ENCODE data around the gene ZBTB48. TPM values are rescaled to one million over a fixed set of nuclear protein-coding genes. Genes with fewer than 3 reads are reported as not detected.
"Not testable (repeated sequence)": the region's sequence is repeated elsewhere in the genome, so short reads cannot be mapped to it uniquely, and the experiment has no call there.

The ZBTB48 gene
- total RNA-seq, 2 donors from 2014 or later = 28.2 to 31.0 TPM

- Mint-ChIP-seq H3K4me3 (no peak overlapping the region), H3K27ac (peak overlapping the region; percentile 58), H3K4me1 (no peaks in the 10 kb centered on the region), H3K9me3 (no peaks in the 10 kb centered on the region), H3K36me3 (ENCODE audit: low read depth) (peaks cover 68% of the 10 kb centered on the region), H3K27me3 (ENCODE audit: insufficient read depth) (no peaks in the 10 kb centered on the region)
- peak; percentile 70 for TF ChIP-seq CTCF (conservative IDR thresholded peaks at IDR 0.05)
- H3K27me3 ChIP-seq (ENCODE audit: control insufficient read depth, insufficient read depth, low read length, poor library complexity, severe bottlenecking) = no peaks in the 10 kb centered on the region
- H3K4me3 ChIP-seq (ENCODE audit: low read length) = no peak overlapping the region
- H3K9me3 ChIP-seq (ENCODE audit: control insufficient read depth, low read length) = no peaks in the 10 kb centered on the region
- DNase-seq = peak; percentile 89
- no peak overlapping the region for H3K27ac ChIP-seq (ENCODE audit: low read depth, low read length)
- H3K9ac ChIP-seq (ENCODE audit: extremely low read depth, low read length, poor library complexity, severe bottlenecking) = no peak overlapping the region
- 89 to 94% methylated on average over 18 to 29 of the region's 29 CpGs for WGBS, 2 experiments (ENCODE audit: insufficient coverage in 1 of 2, insufficient read length in 1 of 2)
- no peaks in the 10 kb centered on the region for H3K4me1 ChIP-seq (ENCODE audit: control insufficient read depth, insufficient read depth, low read length)
- H3K36me3 ChIP-seq (ENCODE audit: control insufficient read depth, insufficient read depth, low read length) = peaks cover 61% of the 10 kb centered on the region
Observed at GRCh38 chr1:6634371-6635052, 54.7 kb downstream of the ZBTB48 start.

- H3K27ac ChIP-seq (ENCODE audit: low read depth, low read length) = no peak overlapping the region
- no peak overlapping the region for H3K9ac ChIP-seq (ENCODE audit: extremely low read depth, low read length, poor library complexity, severe bottlenecking)
- no peak overlapping the region for H3K4me3 ChIP-seq (ENCODE audit: low read length)
- Mint-ChIP-seq H3K4me1 (no peaks in the 10 kb centered on the region), H3K27ac (no peak overlapping the region), H3K4me3 (no peak overlapping the region), H3K36me3 (ENCODE audit: low read depth) (peaks cover 68% of the 10 kb centered on the region), H3K27me3 (ENCODE audit: insufficient read depth) (no peaks in the 10 kb centered on the region), H3K9me3 (no peaks in the 10 kb centered on the region)
- H3K9me3 ChIP-seq (ENCODE audit: control insufficient read depth, low read length) = no peaks in the 10 kb centered on the region
- 94 to 95% methylated on average over 10 to 20 of the region's 20 CpGs for WGBS, 2 experiments (ENCODE audit: insufficient coverage in 1 of 2, insufficient read length in 1 of 2)
- no peak for DNase-seq
- H3K36me3 ChIP-seq (ENCODE audit: control insufficient read depth, insufficient read depth, low read length) = peaks cover 62% of the 10 kb centered on the region
- no peaks in the 10 kb centered on the region for H3K27me3 ChIP-seq (ENCODE audit: control insufficient read depth, insufficient read depth, low read length, poor library complexity, severe bottlenecking)
- TF ChIP-seq CTCF (conservative IDR thresholded peaks at IDR 0.05) = no peak
- no peaks in the 10 kb centered on the region for H3K4me1 ChIP-seq (ENCODE audit: control insufficient read depth, insufficient read depth, low read length)
Observed at GRCh38 chr1:6635161-6635909, 55.5 kb downstream of the ZBTB48 start.

- H3K36me3 Mint-ChIP-seq (ENCODE audit: low read depth) = peaks cover 73% of the 10 kb centered on the region
- 92 to 98% methylated on average over 14 to 16 of the region's 16 CpGs for WGBS, 2 experiments (ENCODE audit: insufficient coverage in 1 of 2, insufficient read length in 1 of 2)
- H3K27ac Mint-ChIP-seq = peak overlapping the region; percentile 39
Observed at GRCh38 chr1:6635910-6636760, 56.3 kb downstream of the ZBTB48 start.

GRCh38 chr1:6636778-6637177 is 57.0 kb downstream of the ZBTB48 start:
- 91 to 96% methylated on average over 5 to 6 of the region's 6 CpGs for WGBS, 2 experiments (ENCODE audit: insufficient coverage in 1 of 2, insufficient read length in 1 of 2)
- peaks cover 79% of the 10 kb centered on the region for H3K36me3 Mint-ChIP-seq (ENCODE audit: low read depth)
- H3K36me3 ChIP-seq (ENCODE audit: control insufficient read depth, insufficient read depth, low read length) = peaks cover 70% of the 10 kb centered on the region

More at GRCh38 chr1:6635910-6636760, 56.3 kb downstream of the ZBTB48 start:
- Histone ChIP-seq H3K4me1 (ENCODE audit: control insufficient read depth, insufficient read depth, low read length) (no peaks in the 10 kb centered on the region), H3K4me3 (ENCODE audit: low read length) (no peak overlapping the region), H3K36me3 (ENCODE audit: control insufficient read depth, insufficient read depth, low read length) (peaks cover 67% of the 10 kb centered on the region), H3K9ac (ENCODE audit: extremely low read depth, low read length, poor library complexity, severe bottlenecking) (no peak overlapping the region), H3K27me3 (ENCODE audit: control insufficient read depth, insufficient read depth, low read length, poor library complexity, severe bottlenecking) (no peaks in the 10 kb centered on the region), H3K27ac (ENCODE audit: low read depth, low read length) (no peak overlapping the region), H3K9me3 (ENCODE audit: control insufficient read depth, low read length) (no peaks in the 10 kb centered on the region)
- Mint-ChIP-seq H3K4me1 (no peaks in the 10 kb centered on the region), H3K27me3 (ENCODE audit: insufficient read depth) (no peaks in the 10 kb centered on the region), H3K4me3 (no peak overlapping the region), H3K9me3 (no peaks in the 10 kb centered on the region)
- TF ChIP-seq CTCF (conservative IDR thresholded peaks at IDR 0.05) = peak; percentile 43
- no peak for DNase-seq

More at GRCh38 chr1:6636778-6637177, 57.0 kb downstream of the ZBTB48 start:
- not testable (repeated sequence) for DNase-seq; H3K27me3 Mint-ChIP-seq (ENCODE audit: insufficient read depth); H3K4me3 Mint-ChIP-seq; H3K27ac ChIP-seq (ENCODE audit: low read depth, low read length); H3K9me3 Mint-ChIP-seq; H3K4me1 Mint-ChIP-seq; H3K4me3 ChIP-seq (ENCODE audit: low read length); H3K9ac ChIP-seq (ENCODE audit: extremely low read depth, low read length, poor library complexity, severe bottlenecking); H3K9me3 ChIP-seq (ENCODE audit: control insufficient read depth, low read length); H3K27me3 ChIP-seq (ENCODE audit: control insufficient read depth, insufficient read depth, low read length, poor library complexity, severe bottlenecking); H3K27ac Mint-ChIP-seq; H3K4me1 ChIP-seq (ENCODE audit: control insufficient read depth, insufficient read depth, low read length)

Data from endodermal cell (in vitro differentiated cells).